Karpas-422 (cell line): ENCODE data around the gene CRIP3. TPM values are rescaled to one million over a fixed set of nuclear protein-coding genes. Genes with fewer than 3 reads are reported as not detected.

Experiments used
- DNase-seq: peaks from one replicate; pipeline ENCODE4 v3.0.0-alpha.2; 2015
- H2AFZ ChIP-seq: fragments of 200-600 bp; sonication (generic); 2 replicates; pipeline ENCODE4 v1.6.1; 2014; ENCODE audit warnings: antibody characterized with exemption, low read length, mixed read lengths
- H3K27ac ChIP-seq: fragments of 200-600 bp; sonication (generic); 2 replicates; pipeline ENCODE4 v1.5.1; 2014; ENCODE audit warnings: mild to moderate bottlenecking, low read length, moderate library complexity
- H3K27me3 ChIP-seq: fragments of 200-600 bp; sonication (generic); 2 replicates; pipeline ENCODE4 v1.6.1; 2014; ENCODE audit warnings: low read length, mixed read lengths
- H3K36me3 ChIP-seq: fragments of 200-600 bp; sonication (generic); 2 replicates; pipeline ENCODE4 v1.6.1; 2014; ENCODE audit warnings: low read length, mixed read lengths; ENCODE audit not compliant: insufficient read depth
- H3K4me1 ChIP-seq: fragments of 200-600 bp; sonication (generic); 2 replicates; pipeline ENCODE4 v1.6.1; 2014; ENCODE audit warnings: mild to moderate bottlenecking, low read length, mixed read lengths
- H3K4me2 ChIP-seq: fragments of 200-600 bp; sonication (generic); 2 replicates; pipeline ENCODE4 v1.6.1; 2014; ENCODE audit warnings: low read length, low read depth, mild to moderate bottlenecking; ENCODE audit not compliant: poor library complexity, severe bottlenecking
- H3K4me3 ChIP-seq: fragments of 200-600 bp; sonication (generic); 2 replicates; pipeline ENCODE4 v1.5.1; 2014; ENCODE audit warnings: mild to moderate bottlenecking, antibody characterized with exemption, low read length, mixed read lengths
- H3K79me2 ChIP-seq: fragments of 200-600 bp; sonication (generic); 2 replicates; pipeline ENCODE4 v1.6.1; 2014; ENCODE audit warnings: mild to moderate bottlenecking, low read length, mixed read lengths
- H3K9ac ChIP-seq: fragments of 200-600 bp; sonication (generic); 2 replicates; pipeline ENCODE4 v1.6.0; 2014; ENCODE audit warnings: low read length
- H3K9me2 ChIP-seq: fragments of 200-600 bp; sonication (generic), shearing (Covaris generic); replicated peaks from 2 replicates; pipeline ENCODE4 v1.6.0; 2014; ENCODE audit warnings: mild to moderate bottlenecking, low read length, moderate library complexity; ENCODE audit not compliant: insufficient read depth
- H3K9me3 ChIP-seq: fragments of 300-700, 200-600 bp; sonication (generic); 2 replicates; pipeline ENCODE4 v1.6.1; 2014; ENCODE audit warnings: low read length, mixed read lengths
- H4K20me1 ChIP-seq: fragments of 200-600 bp; sonication (generic); 2 replicates; pipeline ENCODE4 v1.6.1; 2014; ENCODE audit warnings: mild to moderate bottlenecking, antibody characterized with exemption, low read length, low read depth; ENCODE audit not compliant: insufficient read depth
- total RNA-seq: library from RNA; depleted of rRNA; stranded (reverse); fragments of >200 nt; shearing (Covaris generic); gene quantifications from 2 replicates; pipeline ENCODE4 v1.2.3, GENCODE V29; 2014; ENCODE audit warnings: low replicate concordance

The CRIP3 gene
- total RNA-seq, 1 experiment from 2014 or later: 56.8 TPM

DNA sequence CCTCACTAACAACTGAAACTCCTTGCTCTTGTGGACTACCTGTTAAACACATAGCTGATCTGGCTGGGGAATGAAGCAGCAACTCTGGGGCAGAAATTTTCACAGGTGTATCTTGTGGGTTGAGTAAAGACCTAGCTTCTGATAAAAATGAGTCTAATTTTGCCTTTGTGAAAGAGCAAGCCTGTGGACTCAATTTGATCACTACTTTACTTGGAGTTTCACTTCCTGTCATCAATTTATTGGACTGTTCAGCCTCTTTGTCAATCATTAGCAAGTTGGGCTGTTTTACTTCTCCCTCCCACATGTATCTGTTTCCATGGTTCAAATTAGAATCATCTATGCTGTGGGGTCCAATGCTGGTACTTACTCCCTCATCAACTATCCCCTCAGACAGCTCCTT, 29.6 kb upstream of the CRIP3 start:
- Histone ChIP-seq H3K79me2 (peaks cover 6% of the 10 kb centered on the region), H2AFZ (no peak overlapping the region), H3K36me3 (peaks cover 58% of the 10 kb centered on the region), H4K20me1 (no peaks in the 10 kb centered on the region), H3K4me1 (peaks cover 70% of the 10 kb centered on the region), H3K27me3 (no peaks in the 10 kb centered on the region), H3K9me2 (no peaks in the 10 kb centered on the region), H3K9ac (peak overlapping the region; percentile 56), H3K4me2 (peak overlapping the region; percentile 64), H3K4me3 (peak overlapping the region; percentile 42; the same call in 1 of the 2 replicates), H3K9me3 (no peaks in the 10 kb centered on the region), H3K27ac (peak overlapping the region; percentile 97)
- DNase-seq: peak; percentile 79

DNA sequence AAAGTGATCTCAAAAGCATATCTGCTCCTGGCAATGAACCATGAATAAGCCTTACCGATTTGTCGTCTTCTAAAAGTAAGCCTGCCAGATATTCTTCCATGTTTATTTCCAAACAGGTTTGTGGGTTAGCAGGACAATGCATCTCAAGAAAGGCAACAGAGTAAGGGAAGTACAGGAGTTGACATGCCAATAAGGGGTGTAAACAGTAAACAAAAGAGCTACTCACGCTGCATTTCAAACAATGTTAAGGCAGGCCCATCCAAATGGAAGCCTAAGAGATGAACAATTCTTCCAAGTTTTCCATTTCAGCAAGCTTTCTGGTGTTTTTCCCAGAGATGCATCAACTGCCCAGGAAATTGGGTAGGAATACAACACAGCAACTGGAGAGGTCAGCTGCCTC, 27.8 kb upstream of the CRIP3 start:
- H2AFZ ChIP-seq: no peak overlapping the region
- H3K4me2 ChIP-seq: no peak overlapping the region
- H3K36me3 ChIP-seq: peaks cover 43% of the 10 kb centered on the region
- no peaks in the 10 kb centered on the region for H3K9me3 ChIP-seq
- H3K9ac ChIP-seq: no peak overlapping the region
- H3K27me3 ChIP-seq: no peaks in the 10 kb centered on the region
- DNase-seq: no peak
- no peaks in the 10 kb centered on the region for H3K9me2 ChIP-seq
- peaks cover 6% of the 10 kb centered on the region for H3K79me2 ChIP-seq
- H3K4me3 ChIP-seq: no peak overlapping the region
- H4K20me1 ChIP-seq: no peaks in the 10 kb centered on the region
- peak overlapping the region; percentile 22; the same call in 1 of the 2 replicates for H3K27ac ChIP-seq
- peaks cover 67% of the 10 kb centered on the region for H3K4me1 ChIP-seq

DNA sequence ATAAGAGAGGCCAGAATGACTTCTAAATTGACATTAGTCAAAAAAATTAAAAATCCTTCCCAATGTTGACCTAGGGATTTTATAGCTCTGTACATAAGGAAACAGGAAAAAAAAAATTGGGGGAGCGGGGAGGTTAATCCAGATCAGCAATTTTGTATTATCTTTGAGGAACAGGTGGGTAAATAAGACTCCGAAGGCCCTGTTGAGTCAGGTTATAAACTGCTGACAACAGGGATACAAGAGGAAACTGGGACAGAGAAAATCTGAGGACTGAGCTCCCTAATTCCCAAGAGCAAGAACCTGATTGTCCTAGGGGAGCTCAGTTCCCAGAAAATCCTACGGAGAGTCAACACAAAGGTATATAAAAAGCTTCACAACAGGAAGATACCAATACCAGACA, 26.8 kb upstream of the CRIP3 start:
- no peaks in the 10 kb centered on the region for H3K27me3 ChIP-seq
- H3K4me2 ChIP-seq: no peak overlapping the region
- no peak overlapping the region for H2AFZ ChIP-seq
- no peak for DNase-seq
- peaks cover 6% of the 10 kb centered on the region for H3K79me2 ChIP-seq
- no peaks in the 10 kb centered on the region for H3K9me2 ChIP-seq
- no peak overlapping the region for H3K9ac ChIP-seq
- H3K9me3 ChIP-seq: no peaks in the 10 kb centered on the region
- peaks cover 60% of the 10 kb centered on the region for H3K4me1 ChIP-seq
- peaks cover 36% of the 10 kb centered on the region for H3K36me3 ChIP-seq
- H3K27ac ChIP-seq: peak overlapping the region; percentile 57
- no peaks in the 10 kb centered on the region for H4K20me1 ChIP-seq
- no peak overlapping the region for H3K4me3 ChIP-seq

DNA sequence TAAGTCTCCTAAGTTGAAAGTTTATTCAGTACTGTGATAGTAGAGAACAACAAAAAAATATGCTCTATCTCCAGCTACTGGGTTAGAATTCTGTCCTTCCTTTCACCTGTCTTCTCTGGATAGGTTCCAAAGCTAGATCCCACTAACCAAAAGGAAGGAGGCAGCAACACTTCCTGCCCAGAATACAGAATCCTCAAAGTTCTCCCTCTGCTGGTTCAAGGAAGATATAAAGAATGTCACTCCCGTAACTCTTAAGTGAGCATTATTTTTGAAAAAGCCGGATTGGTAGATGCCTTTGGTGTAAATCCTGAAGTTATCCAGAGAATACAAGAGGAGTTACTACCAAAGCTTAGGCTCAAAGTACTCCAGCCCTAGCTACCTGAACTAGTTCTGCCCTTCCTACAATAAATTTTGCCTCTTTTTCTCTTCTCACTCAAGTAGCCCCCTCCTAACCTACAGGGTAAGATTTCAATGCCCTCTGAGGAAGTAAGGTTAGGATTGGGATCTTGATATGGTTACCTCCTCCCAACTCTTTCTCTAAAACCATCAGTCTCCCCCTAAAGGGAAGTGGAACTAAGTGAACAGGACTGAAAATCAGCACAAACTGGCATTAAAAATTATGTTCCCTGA, 26.0 kb upstream of the CRIP3 start:
- DNase-seq: peak; percentile 69
- H3K36me3 ChIP-seq: peaks cover 27% of the 10 kb centered on the region

DNA sequence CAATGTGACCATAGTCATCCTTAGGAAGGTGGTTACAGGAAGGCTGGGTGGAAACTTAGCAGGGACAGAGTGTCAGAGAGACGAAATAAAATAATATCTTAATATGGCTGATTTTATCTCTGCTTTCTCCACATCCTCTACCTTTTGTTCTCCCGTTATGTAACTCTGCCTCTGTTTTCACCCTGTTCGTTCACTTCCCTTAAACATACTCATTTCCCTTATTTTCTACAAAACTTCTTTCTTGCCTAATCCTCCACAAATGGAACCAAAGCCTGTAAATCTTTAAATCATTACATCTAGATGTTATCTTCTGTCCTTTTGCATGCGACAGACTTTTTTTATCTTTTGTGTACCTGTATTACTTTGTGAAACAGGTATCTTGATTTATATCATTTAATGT, 23.3 kb upstream of the CRIP3 start:
- H3K4me3 ChIP-seq: no peak overlapping the region
- no peak overlapping the region for H2AFZ ChIP-seq
- H3K4me2 ChIP-seq: no peak overlapping the region
- no peaks in the 10 kb centered on the region for H3K9me2 ChIP-seq
- H4K20me1 ChIP-seq: no peaks in the 10 kb centered on the region
- H3K36me3 ChIP-seq: peaks cover 10% of the 10 kb centered on the region; the same call in 1 of the 2 replicates
- no peaks in the 10 kb centered on the region for H3K79me2 ChIP-seq
- no peaks in the 10 kb centered on the region for H3K27me3 ChIP-seq
- no peak for DNase-seq
- H3K9me3 ChIP-seq: no peaks in the 10 kb centered on the region
- no peak overlapping the region for H3K9ac ChIP-seq
- peaks cover 25% of the 10 kb centered on the region for H3K4me1 ChIP-seq
- peak overlapping the region; percentile 38 for H3K27ac ChIP-seq

More for the DNA sequence above, 26.0 kb upstream of the CRIP3 start:
- H3K27me3 ChIP-seq: no peaks in the 10 kb centered on the region
- no peaks in the 10 kb centered on the region for H3K9me3 ChIP-seq
- no peak overlapping the region for H3K4me2 ChIP-seq
- H3K4me1 ChIP-seq: peaks cover 51% of the 10 kb centered on the region
- H3K4me3 ChIP-seq: no peak overlapping the region
- H4K20me1 ChIP-seq: no peaks in the 10 kb centered on the region
- no peaks in the 10 kb centered on the region for H3K9me2 ChIP-seq
- peaks cover 6% of the 10 kb centered on the region for H3K79me2 ChIP-seq
- H3K27ac ChIP-seq: peak overlapping the region; percentile 57
- no peak overlapping the region for H2AFZ ChIP-seq
- H3K9ac ChIP-seq: no peak overlapping the region

DNA sequence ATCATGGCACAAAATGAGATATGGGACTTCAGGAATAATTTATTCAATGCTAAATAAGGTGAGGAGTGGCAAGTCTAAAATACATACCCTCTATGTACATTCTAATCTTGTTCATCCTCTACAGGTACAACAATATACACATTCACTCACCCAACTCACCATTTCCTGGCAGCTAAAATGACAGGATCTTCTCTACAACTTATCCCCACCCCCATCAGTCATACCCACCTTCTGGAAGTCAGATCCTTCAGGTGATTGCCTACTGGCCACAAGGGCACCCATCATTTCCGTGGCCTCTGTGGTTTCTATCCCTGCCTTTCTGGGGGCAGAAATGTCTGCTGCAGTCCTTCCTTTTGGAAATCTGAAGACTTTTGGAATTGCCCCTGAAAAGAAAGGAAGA, 22.8 kb upstream of the CRIP3 start:
- no peak overlapping the region for H2AFZ ChIP-seq
- H3K4me3 ChIP-seq: no peak overlapping the region
- H3K4me1 ChIP-seq: peaks cover 25% of the 10 kb centered on the region
- H3K27ac ChIP-seq: peak overlapping the region; percentile 38
- H3K9me3 ChIP-seq: no peaks in the 10 kb centered on the region
- peaks cover 9% of the 10 kb centered on the region; the same call in 1 of the 2 replicates for H3K36me3 ChIP-seq
- H4K20me1 ChIP-seq: no peaks in the 10 kb centered on the region
- DNase-seq: no peak
- H3K27me3 ChIP-seq: no peaks in the 10 kb centered on the region
- H3K9me2 ChIP-seq: no peaks in the 10 kb centered on the region
- no peak overlapping the region for H3K9ac ChIP-seq
- no peak overlapping the region for H3K4me2 ChIP-seq
- H3K79me2 ChIP-seq: no peaks in the 10 kb centered on the region

DNA sequence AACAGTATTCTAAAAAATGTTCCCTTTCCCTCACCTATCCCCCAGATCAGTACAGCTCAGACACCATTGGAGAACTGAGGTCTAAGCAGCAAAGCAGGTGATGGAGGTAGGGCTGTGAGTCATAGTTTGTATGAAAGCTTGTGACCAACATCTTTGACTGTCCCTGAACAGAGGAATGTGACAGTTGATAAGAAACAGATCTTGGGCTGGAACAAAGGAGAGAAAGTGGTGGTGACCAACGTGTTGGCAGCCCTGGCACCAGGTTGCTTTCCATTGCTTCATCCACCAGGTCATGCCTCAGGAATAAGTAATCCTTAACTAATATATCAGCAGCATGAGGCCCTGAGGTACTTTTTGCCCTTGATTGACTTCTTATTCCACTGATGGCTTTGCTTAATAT, 19.9 kb upstream of the CRIP3 start:
- Histone ChIP-seq H3K27me3 (no peaks in the 10 kb centered on the region), H3K36me3 (peaks cover 5% of the 10 kb centered on the region; the same call in 1 of the 2 replicates), H3K4me2 (no peak overlapping the region), H3K9me3 (no peaks in the 10 kb centered on the region), H3K9me2 (no peaks in the 10 kb centered on the region), H2AFZ (no peak overlapping the region), H3K4me1 (peaks cover 10% of the 10 kb centered on the region), H3K4me3 (no peak overlapping the region), H4K20me1 (no peaks in the 10 kb centered on the region), H3K79me2 (no peaks in the 10 kb centered on the region), H3K27ac (no peak overlapping the region), H3K9ac (no peak overlapping the region)
- DNase-seq: no peak

DNA sequence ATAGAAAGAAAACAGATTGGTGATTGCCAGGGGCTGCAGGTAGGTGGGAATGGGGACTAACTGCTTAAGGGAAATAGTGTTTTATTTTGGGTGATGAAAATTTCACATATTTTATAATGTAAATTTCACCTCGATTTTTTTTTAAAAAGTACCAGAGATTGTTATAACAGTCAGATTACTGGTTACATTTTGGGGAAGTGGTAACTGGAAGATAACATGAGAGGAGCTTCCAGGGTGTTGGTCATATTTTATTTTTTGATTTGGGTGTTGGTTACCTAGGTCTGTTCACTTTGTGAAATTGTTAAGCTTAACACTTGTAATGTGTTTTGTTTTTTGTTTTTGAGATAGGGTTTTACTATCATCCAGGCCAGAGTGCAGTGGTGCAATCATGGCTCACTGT, 17.2 kb upstream of the CRIP3 start:
- Histone ChIP-seq H3K27ac (no peak overlapping the region), H3K9ac (no peak overlapping the region), H3K4me3 (no peak overlapping the region), H3K4me1 (peaks cover 22% of the 10 kb centered on the region), H3K36me3 (peaks cover 5% of the 10 kb centered on the region; the same call in 1 of the 2 replicates), H3K9me3 (no peaks in the 10 kb centered on the region), H3K4me2 (no peak overlapping the region), H3K79me2 (no peaks in the 10 kb centered on the region), H3K27me3 (no peaks in the 10 kb centered on the region), H2AFZ (no peak overlapping the region), H4K20me1 (no peaks in the 10 kb centered on the region), H3K9me2 (no peaks in the 10 kb centered on the region)
- no peak for DNase-seq
